ENCODE data around the gene INPP5A.
A peak's percentile ranks its signal among the peaks of the same experiment; 100 is the strongest.

INPP5A gene

GRCh38 chr10:132654708-132655661 lies 117.4 kb downstream of the INPP5A start:
- Histone ChIP-seq H3K4me3 (ENCODE audit: low read length in 2 of 2) (no peak overlapping the region), H4K8ac (ENCODE audit: low read depth, low read length) (no peak overlapping the region), H2BK120ac (ENCODE audit: low read depth, low read length) (no peak overlapping the region), H2AK5ac (ENCODE audit: low read depth, low read length) (no peak overlapping the region), H3K27me3 (ENCODE audit: control insufficient read depth in 3 of 3, insufficient read depth in 3 of 3, low read depth in 1 of 3, low read length in 3 of 3) (no peaks in the 10 kb centered on the region), H3K23ac (ENCODE audit: low read depth, low read length, poor library complexity) (no peak overlapping the region), H4K91ac (ENCODE audit: low read depth, low read length, poor library complexity) (no peak overlapping the region), H2BK12ac (ENCODE audit: low read length) (no peak overlapping the region), H3K4me1 (ENCODE audit: control insufficient read depth in 2 of 2, insufficient read depth in 1 of 2, low read depth in 1 of 2, low read length in 2 of 2) (no peaks in the 10 kb centered on the region), H3K4me2 (ENCODE audit: insufficient read depth, low read length, poor library complexity, severe bottlenecking) (no peak overlapping the region), H2AFZ (ENCODE audit: low read length) (no peak overlapping the region), H3K4ac (ENCODE audit: low read length) (no peak overlapping the region), H2BK15ac (ENCODE audit: low read length) (no peak overlapping the region), H3K14ac (ENCODE audit: low read length) (no peak overlapping the region), H3K9ac (ENCODE audit: low read depth, low read length, poor library complexity) (no peak overlapping the region), H2BK5ac (ENCODE audit: low read length) (no peak overlapping the region), H3K79me1 (ENCODE audit: low read depth, low read length) (peaks cover 2% of the 10 kb centered on the region), H3K36me3 (replicated peaks in 1 of 2; ENCODE audit: control insufficient read depth in 2 of 2, insufficient read depth in 2 of 2, low read length in 2 of 2) (peaks cover 2 to 4% of the 10 kb centered on the region in 2 donors), H3K27ac (replicated peaks; ENCODE audit: low read length) (no peak overlapping the region), H3K9me3 (replicated peaks in 1 of 2; ENCODE audit: control insufficient read depth in 2 of 2, insufficient read depth in 1 of 2, low read depth in 1 of 2, low read length in 2 of 2) (no peaks in the 10 kb centered on the region), H3K18ac (ENCODE audit: low read length) (peak overlapping the region; percentile 16)
- no CpG with 5 or more reads among the region's 48 CpGs for WGBS, 2 donors (ENCODE audit: extremely low coverage in 2 of 2, insufficient read length in 2 of 2, insufficient replicate concordance in 1 of 2)
- DNase-seq (ENCODE audit: low spot score): peak; percentile 61

- Histone ChIP-seq H3K18ac (ENCODE audit: low read length) (no peak overlapping the region), H3K36me3 (replicated peaks in 1 of 2; ENCODE audit: control insufficient read depth in 2 of 2, insufficient read depth in 2 of 2, low read length in 2 of 2) (peaks cover 2 to 4% of the 10 kb centered on the region in 2 donors), H2AK5ac (ENCODE audit: low read depth, low read length) (no peak overlapping the region), H2BK120ac (ENCODE audit: low read depth, low read length) (no peak overlapping the region), H3K4me2 (ENCODE audit: insufficient read depth, low read length, poor library complexity, severe bottlenecking) (no peak overlapping the region), H2BK12ac (ENCODE audit: low read length) (peak overlapping the region; percentile 30), H3K4ac (ENCODE audit: low read length) (no peak overlapping the region), H3K4me3 (ENCODE audit: low read length in 2 of 2) (no peak overlapping the region), H4K91ac (ENCODE audit: low read depth, low read length, poor library complexity) (no peak overlapping the region), H3K9ac (ENCODE audit: low read depth, low read length, poor library complexity) (no peak overlapping the region), H3K23ac (ENCODE audit: low read depth, low read length, poor library complexity) (peak overlapping the region; percentile 53), H3K9me3 (replicated peaks in 1 of 2; ENCODE audit: control insufficient read depth in 2 of 2, insufficient read depth in 1 of 2, low read depth in 1 of 2, low read length in 2 of 2) (no peaks in the 10 kb centered on the region), H2BK5ac (ENCODE audit: low read length) (no peak overlapping the region), H4K8ac (ENCODE audit: low read depth, low read length) (no peak overlapping the region), H3K79me1 (ENCODE audit: low read depth, low read length) (peaks cover 2% of the 10 kb centered on the region), H3K14ac (ENCODE audit: low read length) (no peak overlapping the region), H3K4me1 (ENCODE audit: control insufficient read depth in 2 of 2, insufficient read depth in 1 of 2, low read depth in 1 of 2, low read length in 2 of 2) (no peaks in the 10 kb centered on the region), H3K27me3 (ENCODE audit: control insufficient read depth in 3 of 3, insufficient read depth in 3 of 3, low read depth in 1 of 3, low read length in 3 of 3) (no peaks in the 10 kb centered on the region), H2BK15ac (ENCODE audit: low read length) (no peak overlapping the region), H3K27ac (replicated peaks; ENCODE audit: low read length) (no peak overlapping the region), H2AFZ (ENCODE audit: low read length) (no peak overlapping the region)
- WGBS, 2 donors (ENCODE audit: extremely low coverage in 2 of 2, insufficient read length in 2 of 2, insufficient replicate concordance in 1 of 2): no CpG with 5 or more reads among the region's 8 CpGs
- no peak for DNase-seq (ENCODE audit: low spot score)
These were observed 118.1 kb downstream of the INPP5A start for GRCh38 chr10:132655735-132656134.

GRCh38 chr10:132656283-132657126 lies 118.9 kb downstream of the INPP5A start:
- H4K91ac ChIP-seq (ENCODE audit: low read depth, low read length, poor library complexity): no peak overlapping the region
- no peak overlapping the region for H4K8ac ChIP-seq (ENCODE audit: low read depth, low read length)
- H3K27ac ChIP-seq (replicated peaks; ENCODE audit: low read length): no peak overlapping the region
- peaks cover 2 to 4% of the 10 kb centered on the region in 2 donors for H3K36me3 ChIP-seq (replicated peaks in 1 of 2; ENCODE audit: control insufficient read depth in 2 of 2, insufficient read depth in 2 of 2, low read length in 2 of 2)
- no CpG with 5 or more reads among the region's 18 CpGs for WGBS, 2 donors (ENCODE audit: extremely low coverage in 2 of 2, insufficient read length in 2 of 2, insufficient replicate concordance in 1 of 2)
- peak overlapping the region; percentile 60 for H3K14ac ChIP-seq (ENCODE audit: low read length)
- H3K18ac ChIP-seq (ENCODE audit: low read length): peak overlapping the region; percentile 55
- H3K79me1 ChIP-seq (ENCODE audit: low read depth, low read length): peaks cover 2% of the 10 kb centered on the region
- H2BK12ac ChIP-seq (ENCODE audit: low read length): no peak overlapping the region
- H3K27me3 ChIP-seq (ENCODE audit: control insufficient read depth in 3 of 3, insufficient read depth in 3 of 3, low read depth in 1 of 3, low read length in 3 of 3): no peaks in the 10 kb centered on the region
- no peak overlapping the region for H2BK5ac ChIP-seq (ENCODE audit: low read length)
- no peak overlapping the region for H3K4ac ChIP-seq (ENCODE audit: low read length)
- no peaks in the 10 kb centered on the region for H3K4me1 ChIP-seq (ENCODE audit: control insufficient read depth in 2 of 2, insufficient read depth in 1 of 2, low read depth in 1 of 2, low read length in 2 of 2)
- no peak overlapping the region for H3K4me2 ChIP-seq (ENCODE audit: insufficient read depth, low read length, poor library complexity, severe bottlenecking)
- no peak for DNase-seq (ENCODE audit: low spot score)
- no peak overlapping the region for H3K23ac ChIP-seq (ENCODE audit: low read depth, low read length, poor library complexity)
- no peak overlapping the region for H3K4me3 ChIP-seq (ENCODE audit: low read length in 2 of 2)
- H3K9me3 ChIP-seq (replicated peaks in 1 of 2; ENCODE audit: control insufficient read depth in 2 of 2, insufficient read depth in 1 of 2, low read depth in 1 of 2, low read length in 2 of 2): no peaks in the 10 kb centered on the region
- H2BK15ac ChIP-seq (ENCODE audit: low read length): no peak overlapping the region
- H2AK5ac ChIP-seq (ENCODE audit: low read depth, low read length): peak overlapping the region; percentile 59
- H2AFZ ChIP-seq (ENCODE audit: low read length): no peak overlapping the region
- no peak overlapping the region for H2BK120ac ChIP-seq (ENCODE audit: low read depth, low read length)
- H3K9ac ChIP-seq (ENCODE audit: low read depth, low read length, poor library complexity): no peak overlapping the region

Measured in neuronal stem cell (in vitro differentiated cells).